ENCODE results near the gene CD247.

The CD247 gene

DNA sequence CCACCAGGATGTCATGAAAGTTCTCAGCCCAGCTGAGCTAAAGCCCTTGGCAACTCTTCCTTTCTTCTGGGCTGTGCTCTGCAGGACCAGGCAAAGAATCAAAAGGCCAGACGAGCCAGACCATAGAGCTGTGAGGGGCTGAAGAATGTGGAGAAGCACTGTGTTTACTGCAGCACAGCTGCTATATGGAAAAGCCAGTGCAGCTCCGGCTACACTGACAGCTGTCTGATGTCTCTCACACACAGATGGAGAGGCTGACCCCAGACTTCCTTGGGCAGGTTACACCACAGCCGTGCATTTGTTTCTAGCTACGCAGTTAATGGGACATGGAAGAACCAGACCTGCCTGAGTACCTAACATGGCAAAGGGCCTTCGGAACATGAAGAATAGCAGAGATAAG, 40.3 kb downstream of the CD247 start:
- no peak overlapping the region for H3K27ac ChIP-seq
- H3K9me3 ChIP-seq (ENCODE audit: low read depth, low read length), result no peaks in the 10 kb centered on the region
- no peak for TF ChIP-seq EZH2 (IDR thresholded peaks at IDR 0.05)
- TF ChIP-seq FOXP2 (optimal IDR thresholded peaks at IDR 0.05; ENCODE audit: control extremely low read depth, extremely low read length, insufficient read depth), result no peak
- no peak for TF ChIP-seq POLR2AphosphoS5 (IDR thresholded peaks at IDR 0.05; ENCODE audit: borderline replicate concordance, low read depth, low read length)
- no peak overlapping the region for H3K4me3 ChIP-seq
- DNase-seq (ENCODE audit: low read depth, low spot score), result no peak
- H3K9ac ChIP-seq (ENCODE audit: insufficient read length), result no peak overlapping the region
- H3K36me3 ChIP-seq (ENCODE audit: insufficient read depth, low read length), result no peaks in the 10 kb centered on the region

DNA sequence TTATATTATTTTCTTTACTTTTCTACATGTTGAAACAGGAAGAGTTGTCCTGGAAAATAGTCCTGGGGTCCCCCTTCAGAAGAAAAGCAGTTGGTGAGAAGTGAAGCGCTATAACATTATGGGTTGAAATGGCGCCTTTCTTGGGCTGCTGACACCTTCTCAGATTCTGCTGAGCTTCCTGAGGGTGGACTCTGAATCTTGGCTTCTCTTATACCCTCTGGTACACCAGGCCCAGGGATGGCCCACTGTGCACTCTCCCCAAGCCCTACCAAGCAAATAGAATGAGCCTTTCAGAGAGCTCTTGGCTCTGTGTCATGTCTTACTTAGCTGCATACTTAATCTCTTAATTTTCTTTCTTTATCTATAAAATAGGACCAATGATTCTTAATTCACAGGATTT, 42.3 kb downstream of the CD247 start:
- Histone ChIP-seq H3K9me3 (ENCODE audit: low read depth, low read length) (no peaks in the 10 kb centered on the region), H3K36me3 (ENCODE audit: insufficient read depth, low read length) (no peaks in the 10 kb centered on the region), H3K4me3 (no peak overlapping the region), H3K27ac (no peak overlapping the region), H3K9ac (ENCODE audit: insufficient read length) (no peak overlapping the region)
- DNase-seq (ENCODE audit: low read depth, low spot score), result no peak
- no peak for TF ChIP-seq FOXP2 (optimal IDR thresholded peaks at IDR 0.05; ENCODE audit: control extremely low read depth, extremely low read length, insufficient read depth)
- no peak for TF ChIP-seq EZH2 (IDR thresholded peaks at IDR 0.05)
- no peak for TF ChIP-seq POLR2AphosphoS5 (IDR thresholded peaks at IDR 0.05; ENCODE audit: borderline replicate concordance, low read depth, low read length)

DNA sequence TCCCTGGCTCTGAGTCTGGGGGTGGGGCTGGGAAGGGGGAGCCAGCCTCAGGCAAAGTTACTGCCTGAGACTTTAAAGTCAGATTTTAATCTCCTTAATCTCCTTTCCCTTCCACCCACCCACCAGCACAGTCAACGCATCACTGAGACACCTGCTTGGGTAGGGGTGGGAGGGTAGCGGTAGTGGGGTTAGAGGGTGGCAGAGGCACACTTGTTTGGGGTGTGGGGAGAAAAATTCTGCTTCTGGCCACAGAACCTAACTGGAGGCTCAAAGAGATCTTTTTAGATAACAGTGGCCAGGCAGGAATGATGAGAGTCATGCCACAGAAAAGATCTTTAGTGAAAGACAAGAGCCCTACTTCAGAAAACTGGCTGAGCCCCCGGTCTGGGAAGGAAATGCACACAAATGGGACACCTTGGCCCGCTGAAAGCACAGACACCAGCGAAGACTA, 44.1 kb downstream of the CD247 start:
- no peak for TF ChIP-seq POLR2AphosphoS5 (IDR thresholded peaks at IDR 0.05; ENCODE audit: borderline replicate concordance, low read depth, low read length)
- TF ChIP-seq EZH2 (IDR thresholded peaks at IDR 0.05), result no peak
- Histone ChIP-seq H3K36me3 (ENCODE audit: insufficient read depth, low read length) (no peaks in the 10 kb centered on the region), H3K9ac (ENCODE audit: insufficient read length) (no peak overlapping the region), H3K9me3 (ENCODE audit: low read depth, low read length) (no peaks in the 10 kb centered on the region), H3K4me3 (no peak overlapping the region), H3K27ac (no peak overlapping the region)
- no peak for DNase-seq (ENCODE audit: low read depth, low spot score)

DNA sequence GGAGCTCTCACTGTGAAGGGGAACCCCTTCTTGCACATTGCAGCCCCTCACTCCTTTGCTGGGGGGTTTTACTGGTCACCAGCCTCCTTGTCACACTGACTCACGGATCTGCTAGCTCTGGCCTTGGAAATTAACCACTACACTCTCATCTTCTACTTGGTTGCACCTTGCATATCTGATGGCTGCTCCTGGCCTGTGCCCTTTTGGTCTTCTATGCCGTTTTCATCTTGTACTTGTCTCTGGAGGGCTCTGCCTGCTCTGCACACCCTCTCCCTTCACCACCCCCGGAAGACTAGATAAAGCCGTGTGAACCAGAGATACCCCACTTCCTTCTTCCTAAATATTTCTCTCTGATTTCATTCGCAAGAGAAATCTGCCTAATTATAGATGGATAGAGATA, 44.6 kb downstream of the CD247 start:
- no peaks in the 10 kb centered on the region for H3K36me3 ChIP-seq (ENCODE audit: insufficient read depth, low read length)
- H3K27ac ChIP-seq, result no peak overlapping the region
- H3K9me3 ChIP-seq (ENCODE audit: low read depth, low read length), result no peaks in the 10 kb centered on the region
- no peak overlapping the region for H3K9ac ChIP-seq (ENCODE audit: insufficient read length)
- DNase-seq (ENCODE audit: low read depth, low spot score), result no peak
- TF ChIP-seq FOXP2 (optimal IDR thresholded peaks at IDR 0.05; ENCODE audit: control extremely low read depth, extremely low read length, insufficient read depth) (no peak), EZH2 (IDR thresholded peaks at IDR 0.05) (no peak), POLR2AphosphoS5 (IDR thresholded peaks at IDR 0.05; ENCODE audit: borderline replicate concordance, low read depth, low read length) (no peak)
- H3K4me3 ChIP-seq, result no peak overlapping the region

DNA sequence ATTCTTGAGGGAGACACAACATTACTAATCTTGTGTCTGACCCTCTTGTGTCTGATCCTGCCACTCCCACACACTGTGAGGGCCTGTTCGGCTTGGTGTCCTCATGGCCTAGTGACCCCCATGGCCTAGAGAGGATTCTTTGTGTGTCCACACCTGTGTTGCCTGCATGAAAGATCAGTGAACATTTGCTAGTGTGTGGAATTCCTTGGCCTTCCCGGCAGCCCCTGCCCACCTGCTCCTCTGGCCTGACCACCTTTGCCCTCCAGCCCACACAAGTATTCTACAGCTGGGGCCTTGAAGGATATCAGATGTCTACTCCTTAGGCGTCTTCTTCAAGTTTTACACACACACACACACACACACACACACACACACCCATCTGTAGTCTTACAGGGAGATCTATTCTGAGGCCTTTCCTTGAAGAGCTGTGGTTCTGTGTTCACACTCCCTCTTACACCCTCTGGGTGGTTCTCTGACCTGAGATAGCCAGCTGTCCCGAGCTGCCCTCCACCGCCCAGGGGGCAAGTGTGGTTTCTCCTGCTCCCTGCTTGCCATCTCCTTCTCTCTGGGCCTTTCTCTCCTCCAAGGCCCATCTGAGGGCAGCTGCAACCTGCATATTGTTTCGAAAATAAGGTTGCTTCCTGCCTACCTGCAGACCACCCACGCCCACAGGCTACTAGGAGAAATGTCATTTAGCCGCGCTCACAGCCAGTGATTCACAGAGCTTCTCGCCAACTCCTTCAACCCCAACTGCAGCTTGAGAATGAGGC, 45.4 kb downstream of the CD247 start:
- H3K9ac ChIP-seq (ENCODE audit: insufficient read length), result no peak overlapping the region
- no peaks in the 10 kb centered on the region for H3K36me3 ChIP-seq (ENCODE audit: insufficient read depth, low read length)
- no peaks in the 10 kb centered on the region for H3K9me3 ChIP-seq (ENCODE audit: low read depth, low read length)
- no peak overlapping the region for H3K4me3 ChIP-seq
- H3K27ac ChIP-seq, result no peak overlapping the region
- TF ChIP-seq FOXP2 (optimal IDR thresholded peaks at IDR 0.05; ENCODE audit: control extremely low read depth, extremely low read length, insufficient read depth), result no peak
- TF ChIP-seq POLR2AphosphoS5 (IDR thresholded peaks at IDR 0.05; ENCODE audit: borderline replicate concordance, low read depth, low read length), result no peak
- TF ChIP-seq EZH2 (IDR thresholded peaks at IDR 0.05), result no peak
- DNase-seq (ENCODE audit: low read depth, low spot score), result no peak

DNA sequence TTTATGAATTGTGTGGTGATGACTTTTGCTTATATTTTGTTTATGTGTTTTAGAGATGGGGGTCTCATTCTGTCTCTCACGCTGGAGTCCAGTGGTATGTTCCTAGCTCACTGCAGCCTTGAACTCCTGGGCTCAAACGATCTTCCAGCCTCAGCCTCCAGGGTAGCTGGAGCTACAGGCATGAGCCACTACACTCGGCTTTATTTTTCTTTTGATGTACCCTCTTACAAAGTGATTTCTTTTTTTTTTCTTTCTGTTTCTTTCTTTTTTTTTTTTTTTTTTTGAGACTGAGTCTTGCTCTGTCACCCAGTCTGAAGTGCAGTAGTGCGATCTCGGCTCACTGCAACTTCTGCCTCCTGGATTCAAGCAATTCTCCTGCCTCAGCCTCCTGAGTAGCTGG, 46.8 kb downstream of the CD247 start:
- H3K9ac ChIP-seq (ENCODE audit: insufficient read length), result no peak overlapping the region
- TF ChIP-seq EZH2 (IDR thresholded peaks at IDR 0.05), result no peak
- no peak for TF ChIP-seq POLR2AphosphoS5 (IDR thresholded peaks at IDR 0.05; ENCODE audit: borderline replicate concordance, low read depth, low read length)
- TF ChIP-seq FOXP2 (optimal IDR thresholded peaks at IDR 0.05; ENCODE audit: control extremely low read depth, extremely low read length, insufficient read depth), result no peak
- DNase-seq (ENCODE audit: low read depth, low spot score), result no peak
- H3K9me3 ChIP-seq (ENCODE audit: low read depth, low read length), result no peaks in the 10 kb centered on the region
- no peaks in the 10 kb centered on the region for H3K36me3 ChIP-seq (ENCODE audit: insufficient read depth, low read length)
- H3K4me3 ChIP-seq, result no peak overlapping the region
- H3K27ac ChIP-seq, result no peak overlapping the region

DNA sequence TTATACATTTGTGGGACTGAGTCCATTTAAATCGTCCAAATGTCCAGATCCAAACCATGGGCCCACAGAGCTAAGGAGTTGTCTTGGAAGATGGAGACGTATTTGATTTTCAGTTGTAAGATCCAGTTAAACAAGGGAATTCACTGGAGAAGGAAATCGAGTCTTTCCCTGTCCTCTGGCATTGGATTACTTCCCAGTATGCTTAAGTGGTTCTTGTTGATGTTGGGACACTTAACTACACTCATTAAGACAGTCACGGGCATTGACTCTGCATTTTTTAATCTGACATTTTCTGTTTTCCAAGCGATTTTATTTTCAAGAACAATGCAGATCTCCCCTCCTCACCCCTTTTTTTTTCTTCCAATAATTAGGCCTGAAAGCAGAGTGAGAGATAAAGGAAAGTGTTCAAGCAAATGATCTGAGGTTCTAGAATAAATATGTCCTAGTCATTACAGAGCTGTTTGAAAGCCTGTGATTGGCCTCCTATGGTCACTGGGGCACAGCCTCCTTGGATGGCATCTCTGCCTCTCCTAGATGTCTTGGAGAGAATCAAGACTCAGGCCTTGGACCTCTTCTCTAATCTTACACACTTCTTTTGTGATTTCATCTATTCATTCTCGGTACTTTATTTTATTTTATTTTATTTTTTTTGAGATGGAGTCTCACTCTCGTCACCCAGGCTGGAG, 48.9 kb downstream of the CD247 start:
- Histone ChIP-seq H3K4me3 (no peak overlapping the region), H3K9me3 (ENCODE audit: low read depth, low read length) (no peaks in the 10 kb centered on the region), H3K36me3 (ENCODE audit: insufficient read depth, low read length) (no peaks in the 10 kb centered on the region), H3K9ac (ENCODE audit: insufficient read length) (no peak overlapping the region), H3K27ac (no peak overlapping the region)
- DNase-seq (ENCODE audit: low read depth, low spot score), result no peak
- TF ChIP-seq POLR2AphosphoS5 (IDR thresholded peaks at IDR 0.05; ENCODE audit: borderline replicate concordance, low read depth, low read length) (no peak), EZH2 (IDR thresholded peaks at IDR 0.05) (no peak), FOXP2 (optimal IDR thresholded peaks at IDR 0.05; ENCODE audit: control extremely low read depth, extremely low read length, insufficient read depth) (no peak)

DNA sequence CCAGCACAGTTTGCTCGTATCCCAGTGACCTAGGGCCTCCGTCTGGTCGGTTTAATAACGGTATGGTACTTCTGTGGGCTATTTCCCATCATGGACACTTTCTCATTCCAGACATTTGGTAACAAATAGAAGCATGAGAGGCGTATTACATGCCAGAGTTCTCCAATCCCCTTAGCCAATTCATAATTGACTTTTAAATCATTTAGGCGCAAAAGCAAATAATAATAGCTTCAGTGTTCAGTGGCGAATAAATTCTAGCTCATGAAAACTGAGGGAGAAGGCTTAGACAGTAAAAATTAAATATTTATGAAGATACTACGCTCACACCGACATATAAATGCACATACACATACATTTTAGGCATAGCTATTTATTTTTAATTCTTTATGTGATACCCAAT, 50.6 kb downstream of the CD247 start:
- DNase-seq (ENCODE audit: low read depth, low spot score), result no peak
- H3K9me3 ChIP-seq (ENCODE audit: low read depth, low read length), result no peaks in the 10 kb centered on the region
- no peak for TF ChIP-seq EZH2 (IDR thresholded peaks at IDR 0.05)
- TF ChIP-seq POLR2AphosphoS5 (IDR thresholded peaks at IDR 0.05; ENCODE audit: borderline replicate concordance, low read depth, low read length), result no peak
- TF ChIP-seq FOXP2 (optimal IDR thresholded peaks at IDR 0.05; ENCODE audit: control extremely low read depth, extremely low read length, insufficient read depth), result no peak
- no peak overlapping the region for H3K9ac ChIP-seq (ENCODE audit: insufficient read length)
- H3K36me3 ChIP-seq (ENCODE audit: insufficient read depth, low read length), result no peaks in the 10 kb centered on the region
- H3K4me3 ChIP-seq, result no peak overlapping the region
- H3K27ac ChIP-seq, result no peak overlapping the region

Measured in SK-N-MC (cell line).